ENCODE measurements around the gene ZFR. TPM values are rescaled to one million over a fixed set of nuclear protein-coding genes. Genes with fewer than 3 reads are reported as not detected.

Gene ZFR
- total and polyA plus RNA-seq, 8 donors = 15.7 to 33.4 (median 23.1) TPM

DNA sequence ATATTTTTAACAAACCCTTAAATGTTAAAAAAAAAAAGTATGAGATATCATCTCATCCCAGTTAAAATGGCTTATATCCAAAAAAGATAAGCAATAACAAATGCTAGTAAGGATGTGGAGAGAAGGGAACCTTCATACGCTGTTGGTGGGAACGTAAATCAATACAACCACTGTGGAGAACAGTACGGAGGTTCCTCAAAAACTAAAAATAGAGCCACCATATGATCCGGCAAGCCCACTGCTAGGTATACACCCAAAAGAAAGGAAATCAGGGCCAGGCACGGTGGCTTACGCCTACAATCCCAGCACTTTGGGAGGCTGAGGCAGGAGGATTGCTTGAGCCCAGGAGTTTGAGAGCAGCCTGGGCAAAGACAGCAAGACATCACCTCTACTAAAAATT, 134.8 kb downstream of the ZFR start:
- WGBS, 2 donors = 69 to 73% methylated on average over 6 of the region's 6 CpGs

DNA sequence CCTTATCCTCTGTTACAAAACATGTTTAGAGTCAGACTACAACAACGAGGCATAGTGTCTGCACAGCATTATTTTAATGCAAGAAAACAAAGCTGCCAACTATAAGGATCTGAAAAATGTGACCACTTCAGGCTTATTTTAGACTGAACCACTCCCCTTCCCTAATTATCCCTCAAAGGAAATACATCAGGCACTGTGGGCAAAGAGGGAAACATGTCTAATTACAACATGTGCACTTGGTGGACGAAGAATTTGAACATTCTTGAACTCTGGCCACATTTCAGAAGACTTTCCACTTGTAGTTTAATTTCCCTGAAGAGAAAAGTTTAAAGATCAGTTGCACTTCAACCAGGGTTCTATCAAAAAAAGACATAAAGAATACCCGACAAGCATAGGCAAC, 135.6 kb downstream of the ZFR start:
- Histone ChIP-seq H3K9me3 (no peaks in the 10 kb centered on the region), H3K27me3 (no peaks in the 10 kb centered on the region), H3K4me3 (no peak overlapping the region), H3K27ac (peak overlapping the region in 3 of 4 donors; percentile 5 to 82 (median 77)), H3K4me1 (peaks cover 44 to 63% (median 45%) of the 10 kb centered on the region in 3 donors), H3K36me3 (no peaks in the 10 kb centered on the region)
- intact Hi-C loops (cut with DNase I) = no loop called here
- no peak for DNase-seq
- no peak for ATAC-seq
- FAIRE-seq = no peak
- TF ChIP-seq, protein P1, sequence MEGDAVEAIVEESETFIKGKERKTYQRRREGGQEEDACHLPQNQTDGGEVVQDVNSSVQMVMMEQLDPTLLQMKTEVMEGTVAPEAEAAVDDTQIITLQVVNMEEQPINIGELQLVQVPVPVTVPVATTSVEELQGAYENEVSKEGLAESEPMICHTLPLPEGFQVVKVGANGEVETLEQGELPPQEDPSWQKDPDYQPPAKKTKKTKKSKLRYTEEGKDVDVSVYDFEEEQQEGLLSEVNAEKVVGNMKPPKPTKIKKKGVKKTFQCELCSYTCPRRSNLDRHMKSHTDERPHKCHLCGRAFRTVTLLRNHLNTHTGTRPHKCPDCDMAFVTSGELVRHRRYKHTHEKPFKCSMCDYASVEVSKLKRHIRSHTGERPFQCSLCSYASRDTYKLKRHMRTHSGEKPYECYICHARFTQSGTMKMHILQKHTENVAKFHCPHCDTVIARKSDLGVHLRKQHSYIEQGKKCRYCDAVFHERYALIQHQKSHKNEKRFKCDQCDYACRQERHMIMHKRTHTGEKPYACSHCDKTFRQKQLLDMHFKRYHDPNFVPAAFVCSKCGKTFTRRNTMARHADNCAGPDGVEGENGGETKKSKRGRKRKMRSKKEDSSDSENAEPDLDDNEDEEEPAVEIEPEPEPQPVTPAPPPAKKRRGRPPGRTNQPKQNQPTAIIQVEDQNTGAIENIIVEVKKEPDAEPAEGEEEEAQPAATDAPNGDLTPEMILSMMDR (IDR thresholded peaks at IDR 0.05) = no peak
- WGBS, 2 donors = 26 to 32% methylated on average over 3 of the region's 3 CpGs

More for the DNA sequence above, 134.8 kb downstream of the ZFR start:
- intact Hi-C loops (cut with DNase I) = no loop called here
- ATAC-seq (no peak), FAIRE-seq (no peak), DNase-seq (no peak)
- no peaks in the 10 kb centered on the region for H3K36me3 ChIP-seq
- H3K4me1 ChIP-seq = peaks cover 44 to 61% (median 49%) of the 10 kb centered on the region in 3 donors
- H3K9me3 ChIP-seq = no peaks in the 10 kb centered on the region
- peak overlapping the region in 1 of 4 donors; percentile 4 for H3K4me3 ChIP-seq
- H3K27me3 ChIP-seq = no peaks in the 10 kb centered on the region
- H3K27ac ChIP-seq = peak overlapping the region in 1 of 4 donors; percentile 77
- TF ChIP-seq, protein P1 (IDR thresholded peaks at IDR 0.05) = no peak

DNA sequence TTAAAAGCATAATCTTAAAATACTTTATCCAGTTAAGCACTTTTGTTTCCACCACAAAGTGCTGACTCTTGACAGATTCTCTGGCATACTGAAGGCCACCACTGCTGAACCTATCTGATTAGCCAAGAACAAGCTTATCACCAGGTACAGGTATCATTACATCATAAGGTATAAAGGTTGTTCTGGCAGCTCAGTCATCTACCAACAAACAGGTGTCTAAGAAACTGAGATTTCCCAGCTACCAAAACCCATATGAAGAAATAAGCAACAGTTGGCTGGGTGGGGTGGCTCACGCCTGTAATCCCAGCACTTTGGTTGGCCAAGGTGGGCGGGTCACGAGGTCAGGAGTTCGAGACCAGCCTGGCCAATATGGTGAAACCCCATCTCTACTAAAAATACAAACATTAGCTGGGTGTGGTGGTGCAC, 136.8 kb downstream of the ZFR start:
- peak; percentile 76 to 82 (median 78) for ATAC-seq
- DNase-seq = peak in 4 of 6 donors; percentile 61 to 70 (median 62)
- Histone ChIP-seq H3K4me3 (no peak overlapping the region), H3K36me3 (no peaks in the 10 kb centered on the region), H3K9me3 (no peaks in the 10 kb centered on the region), H3K4me1 (peaks cover 53 to 73% (median 53%) of the 10 kb centered on the region in 3 donors), H3K27ac (peak overlapping the region; percentile 56 to 82 (median 66)), H3K27me3 (no peaks in the 10 kb centered on the region)
- WGBS, 2 donors = 37 to 39% methylated on average over 4 of the region's 4 CpGs
- intact Hi-C loops (cut with DNase I) = no loop called here
- TF ChIP-seq, protein P1 (IDR thresholded peaks at IDR 0.05) = no peak
- FAIRE-seq = no peak

DNA sequence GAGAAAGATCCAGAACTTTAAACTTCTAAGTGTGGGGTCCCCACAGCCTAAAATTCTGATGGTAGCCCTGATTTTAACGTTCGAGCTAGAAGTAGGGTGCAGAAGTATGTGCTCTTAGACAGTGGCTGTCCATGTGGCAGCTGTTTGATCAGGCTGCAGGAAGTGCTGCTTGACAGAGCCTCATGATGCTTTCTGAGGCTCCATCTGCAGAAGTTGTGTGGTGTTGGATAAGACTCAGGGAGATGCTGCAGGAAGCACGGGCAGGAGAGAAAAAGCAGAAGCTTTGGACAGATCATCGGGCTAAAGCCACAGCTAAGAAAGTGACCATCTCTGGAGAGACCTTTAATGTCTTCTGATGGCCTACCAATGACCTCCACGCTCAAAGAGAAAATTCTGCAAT, 139.9 kb downstream of the ZFR start:
- H3K36me3 ChIP-seq = no peaks in the 10 kb centered on the region
- WGBS, 2 donors = 73 to 81% methylated on average over 5 of the region's 5 CpGs
- H3K4me3 ChIP-seq = no peak overlapping the region
- H3K27ac ChIP-seq = peak overlapping the region in 2 of 4 donors; percentile 60 to 86
- TF ChIP-seq, protein P1 (IDR thresholded peaks at IDR 0.05) = no peak
- ATAC-seq = no peak
- H3K27me3 ChIP-seq = no peaks in the 10 kb centered on the region
- peaks cover 56 to 83% (median 58%) of the 10 kb centered on the region in 3 donors for H3K4me1 ChIP-seq
- intact Hi-C loops (cut with DNase I) = no loop called here
- no peak for DNase-seq
- H3K9me3 ChIP-seq = no peaks in the 10 kb centered on the region
- no peak for FAIRE-seq

Small RNA genes lying within 50 kb of the gene (microRNA-seq; reads per million reads assigned to microRNA genes)
- gene MIR579 = 3.9 to 5.9 reads per million in 2 donors

Other genes starting within 250 kb of the ZFR start
- gene MTMR12, start 131.8 kb downstream of the ZFR start, total RNA-seq = 10 to 100 TPM; 20.3 to 32.3 (median 22.1) TPM
- gene MTMR12, start 131.8 kb downstream of the ZFR start, polyA plus RNA-seq = 10 to 100 TPM in 1 of 2 donors, 1 to 10 TPM in 1; 9.7 to 16.2 TPM
- 10 to 100 TPM; 42.5 to 91.7 (median 62.2) TPM for gene SUB1, start 140.8 kb upstream of the ZFR start, total RNA-seq
- gene SUB1, start 140.8 kb upstream of the ZFR start, polyA plus RNA-seq = 10 to 100 TPM; 50.7 to 87.1 TPM